MCF 10A (cell line): ENCODE results near the gene ACTN4. TPM values are rescaled to one million over a fixed set of nuclear protein-coding genes. Genes with fewer than 3 reads are reported as not detected.

Experiments
- BruUV-seq: library from RNA; stranded (reverse); fragments of 400-500 nt; replicated peaks from 2 replicates; lab custom pipeline; 2021; lab: Mats Ljungman, UMichigan
- CTCF ChIA-PET: fragments of 300-600 bp; sonication (Branson Sonifier 250); formaldehyde crosslinking; extraction: SDS; loops from one replicate; lab custom pipeline; 2021; ENCODE audit warnings: antibody characterized with exemption, inconsistent platforms; lab: Yijun Ruan, JAX
- POLR2A ChIA-PET: fragments of 300-600, 350-650 bp; sonication (Branson Sonifier 250); formaldehyde crosslinking; extraction: SDS; loops from one replicate; lab custom pipeline; 2020; ENCODE audit warnings: antibody characterized with exemption, inconsistent platforms; lab: Yijun Ruan, JAX
- DNase-seq: peaks from one replicate; pipeline ENCODE4 v3.0.0-alpha.2; 2018; ENCODE audit not compliant: unreplicated experiment
- H3K27ac Mint-ChIP-seq: one replicate; pipeline ENCODE4 v1.8.0; 2022; ENCODE audit warnings: mild to moderate bottlenecking, low read depth, mixed read lengths; ENCODE audit not compliant: unreplicated experiment
- H3K27me3 Mint-ChIP-seq: one replicate; pipeline ENCODE4 v1.8.0; 2022; ENCODE audit warnings: mixed read lengths; ENCODE audit not compliant: insufficient read depth, unreplicated experiment
- H3K36me3 Mint-ChIP-seq: one replicate; pipeline ENCODE4 v1.8.0; 2022; ENCODE audit warnings: mild to moderate bottlenecking, moderate library complexity, mixed read lengths; ENCODE audit not compliant: insufficient read depth, unreplicated experiment
- H3K4me1 Mint-ChIP-seq: one replicate; pipeline ENCODE4 v1.8.0; 2022; ENCODE audit warnings: mixed read lengths; ENCODE audit not compliant: insufficient read depth, unreplicated experiment
- H3K4me3 Mint-ChIP-seq: one replicate; pipeline ENCODE4 v1.8.0; 2022; ENCODE audit warnings: mild to moderate bottlenecking, moderate library complexity, mixed read lengths; ENCODE audit not compliant: unreplicated experiment
- H3K9me3 Mint-ChIP-seq: one replicate; pipeline ENCODE4 v1.8.0; 2022; ENCODE audit warnings: mixed read lengths; ENCODE audit not compliant: unreplicated experiment
- intact Hi-C: fragments of 100-400 bp; cut with micrococcal nuclease; formaldehyde crosslinking; loops from 2 replicates; pipeline ENCODE4 v1.14.1; 2022
- total RNA-seq: library from RNA; stranded (reverse); gene quantifications from 2 replicates; pipeline ENCODE4 v1.2.3, GENCODE V29; 2022
- TF ChIP-seq, protein P1 (sequence below): fragments of 200-600 bp; IDR thresholded peaks from one replicate; pipeline ENCODE4 v1.8.0; 2022; ENCODE audit warnings: antibody characterized with exemption, mild to moderate bottlenecking; ENCODE audit not compliant: unreplicated experiment

The ACTN4 gene
- total RNA-seq, 1 experiment from 2014 or later, result 300 TPM

DNA sequence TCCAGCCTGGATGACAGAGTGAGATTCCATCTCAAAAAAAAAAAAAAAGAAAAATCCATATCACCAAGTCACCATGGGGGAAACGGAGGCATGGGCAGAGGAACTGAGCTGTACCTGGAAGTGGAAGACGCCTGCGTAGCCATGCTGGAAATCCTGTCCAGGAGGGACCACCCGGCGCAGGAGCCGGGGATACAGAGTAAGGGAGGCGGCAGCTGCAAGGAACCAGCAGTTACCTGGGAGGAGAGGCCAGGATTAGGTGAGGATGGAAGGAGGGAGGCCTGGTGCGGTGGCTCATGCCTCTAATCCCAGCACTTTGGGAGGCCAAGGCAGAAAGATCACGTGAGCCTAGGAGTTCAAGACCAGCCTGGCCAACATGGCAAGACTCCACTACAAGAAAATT lies 94.8 kb downstream of the ACTN4 start:
- no TSS peak for BruUV-seq
- TF ChIP-seq, protein P1, sequence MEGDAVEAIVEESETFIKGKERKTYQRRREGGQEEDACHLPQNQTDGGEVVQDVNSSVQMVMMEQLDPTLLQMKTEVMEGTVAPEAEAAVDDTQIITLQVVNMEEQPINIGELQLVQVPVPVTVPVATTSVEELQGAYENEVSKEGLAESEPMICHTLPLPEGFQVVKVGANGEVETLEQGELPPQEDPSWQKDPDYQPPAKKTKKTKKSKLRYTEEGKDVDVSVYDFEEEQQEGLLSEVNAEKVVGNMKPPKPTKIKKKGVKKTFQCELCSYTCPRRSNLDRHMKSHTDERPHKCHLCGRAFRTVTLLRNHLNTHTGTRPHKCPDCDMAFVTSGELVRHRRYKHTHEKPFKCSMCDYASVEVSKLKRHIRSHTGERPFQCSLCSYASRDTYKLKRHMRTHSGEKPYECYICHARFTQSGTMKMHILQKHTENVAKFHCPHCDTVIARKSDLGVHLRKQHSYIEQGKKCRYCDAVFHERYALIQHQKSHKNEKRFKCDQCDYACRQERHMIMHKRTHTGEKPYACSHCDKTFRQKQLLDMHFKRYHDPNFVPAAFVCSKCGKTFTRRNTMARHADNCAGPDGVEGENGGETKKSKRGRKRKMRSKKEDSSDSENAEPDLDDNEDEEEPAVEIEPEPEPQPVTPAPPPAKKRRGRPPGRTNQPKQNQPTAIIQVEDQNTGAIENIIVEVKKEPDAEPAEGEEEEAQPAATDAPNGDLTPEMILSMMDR, result no peak
- no peaks in the 10 kb centered on the region for H3K27me3 Mint-ChIP-seq
- no peak overlapping the region for H3K4me3 Mint-ChIP-seq
- no peak for DNase-seq
- H3K27ac Mint-ChIP-seq, result no peak overlapping the region
- no peaks in the 10 kb centered on the region for H3K4me1 Mint-ChIP-seq
- ChIA-PET CTCF (no interaction called here), POLR2A (no interaction called here)
- no peaks in the 10 kb centered on the region for H3K9me3 Mint-ChIP-seq
- intact Hi-C loops, result no loop called here
- peaks cover 4% of the 10 kb centered on the region for H3K36me3 Mint-ChIP-seq

DNA sequence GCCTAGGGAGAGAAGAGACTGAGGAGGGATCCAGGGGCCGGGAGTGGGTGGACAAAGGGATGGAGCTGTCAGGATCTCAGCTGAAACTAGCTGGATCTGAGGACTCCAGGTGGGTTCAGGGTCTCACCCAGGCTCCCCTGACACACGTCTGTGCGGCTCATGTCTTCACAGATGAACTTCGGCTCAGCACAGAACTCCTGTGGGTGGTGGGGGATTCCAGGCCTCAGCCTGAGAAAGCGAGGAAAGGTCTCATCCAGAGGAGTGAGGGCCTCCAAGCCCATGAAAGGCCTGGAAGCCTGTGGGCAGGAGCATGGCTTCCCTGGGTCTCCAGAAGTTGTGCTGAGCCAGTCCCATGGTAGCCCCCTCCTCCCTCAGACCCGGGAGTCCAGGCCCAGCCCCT lies 95.5 kb downstream of the ACTN4 start:
- ChIA-PET POLR2A (no interaction called here), CTCF (no interaction called here)
- Mint-ChIP-seq H3K4me1 (no peaks in the 10 kb centered on the region), H3K4me3 (no peak overlapping the region), H3K27me3 (no peaks in the 10 kb centered on the region), H3K36me3 (peaks cover 4% of the 10 kb centered on the region), H3K27ac (no peak overlapping the region), H3K9me3 (no peaks in the 10 kb centered on the region)
- BruUV-seq, result no TSS peak
- intact Hi-C loops, result no loop called here
- TF ChIP-seq, protein P1, result no peak
- DNase-seq, result no peak

DNA sequence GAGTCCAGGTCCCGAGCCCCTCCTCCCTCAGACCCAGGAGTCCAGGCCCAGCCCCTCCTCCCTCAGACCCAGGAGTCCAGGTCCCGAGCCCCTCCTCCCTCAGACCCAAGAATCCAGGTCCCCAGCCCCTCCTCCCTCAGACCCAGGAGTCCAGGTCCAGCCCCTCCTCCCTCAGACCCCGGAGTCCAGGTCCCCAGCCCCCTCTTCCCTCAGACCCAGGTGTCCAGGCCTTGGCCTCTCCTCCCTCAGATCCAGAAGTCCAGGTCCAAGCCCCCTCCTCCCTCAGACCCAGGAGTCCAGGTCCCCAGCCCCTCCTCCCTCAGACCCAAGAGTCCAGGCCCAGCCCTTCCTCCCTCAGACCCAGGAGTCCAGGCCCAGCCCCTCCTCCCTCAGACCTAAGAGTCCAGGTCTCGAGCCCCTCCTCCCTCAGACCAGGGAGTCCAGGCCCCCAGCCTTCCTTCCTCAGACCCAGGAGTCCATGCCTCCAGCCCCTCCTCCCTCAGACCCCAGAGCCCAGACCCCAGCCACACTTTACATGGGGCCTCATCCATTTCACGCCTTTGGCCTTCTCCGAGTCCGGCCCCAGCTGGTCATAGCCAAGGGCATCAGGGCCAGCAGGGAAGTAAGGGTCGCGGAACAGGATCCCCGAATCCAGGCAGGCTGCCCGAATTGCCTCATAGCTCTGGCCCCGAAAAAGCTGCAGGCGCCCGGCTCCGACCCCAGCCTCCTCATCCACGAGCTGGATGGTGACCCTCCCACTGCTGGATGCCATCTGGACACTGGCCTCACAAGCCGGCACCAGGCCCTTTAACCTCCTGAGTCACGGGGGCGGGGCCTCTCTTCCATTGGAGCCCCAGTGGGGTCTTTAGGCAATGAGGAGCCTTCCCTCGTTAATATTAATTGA lies 96.2 kb downstream of the ACTN4 start:
- peaks cover 4% of the 10 kb centered on the region for H3K36me3 Mint-ChIP-seq
- H3K27me3 Mint-ChIP-seq, result no peaks in the 10 kb centered on the region
- intact Hi-C loops, result no loop called here
- no peak overlapping the region for H3K27ac Mint-ChIP-seq
- H3K9me3 Mint-ChIP-seq, result no peaks in the 10 kb centered on the region
- ChIA-PET CTCF (interaction anchor here (0.6 kb wide), 2 partner anchors 36 to 991 kb away, joined by 3 read pairs; no protein-coding TSS in a partner anchor), POLR2A (interaction anchor here (0.6 kb wide), 1 partner anchor 95 kb away, joined by 3 read pairs; no protein-coding TSS in a partner anchor)
- no peak for DNase-seq
- H3K4me1 Mint-ChIP-seq, result no peaks in the 10 kb centered on the region
- no peak overlapping the region for H3K4me3 Mint-ChIP-seq
- TF ChIP-seq, protein P1, result no peak
- BruUV-seq, result no TSS peak

DNA sequence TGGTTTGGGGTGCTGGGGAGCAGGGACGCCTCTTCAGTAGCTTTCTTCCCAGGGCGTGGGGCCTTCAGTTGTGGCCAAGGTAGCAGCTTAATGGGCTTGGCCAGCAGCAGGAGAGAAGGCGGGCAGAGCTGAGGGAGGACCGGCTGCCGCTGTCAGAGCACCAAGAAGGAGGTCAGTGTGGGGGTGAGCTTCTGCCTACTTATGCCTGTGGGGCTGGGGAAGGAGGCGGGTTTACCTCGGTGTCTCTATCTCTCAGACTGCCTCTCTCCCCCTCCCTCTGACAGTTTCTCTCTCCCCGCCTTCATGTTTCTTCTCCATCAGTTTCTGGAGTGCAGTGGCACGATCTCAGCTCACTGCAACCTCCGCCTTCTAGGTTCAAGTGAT lies 96.8 kb downstream of the ACTN4 start, which contains the start of gene CAPN12:
CAPN12 (minus strand) TSS at position 177 of the 384 bp plus-strand sequence. CDS start 309 bp downstream, outside the sequence.
- Mint-ChIP-seq H3K27me3 (no peaks in the 10 kb centered on the region), H3K27ac (no peak within 1 kb of the TSS), H3K4me1 (no peaks in the 10 kb centered on the region), H3K36me3 (peaks cover under 1% of the 10 kb centered on the region), H3K9me3 (no peaks in the 10 kb centered on the region), H3K4me3 (no peak within 1 kb of the TSS)
- no TSS peak for BruUV-seq
- intact Hi-C loops, result no loop called here
- POLR2A ChIA-PET, result interaction anchor here (0.6 kb wide), 1 partner anchor 95 kb away, joined by 3 read pairs; no protein-coding TSS in a partner anchor
- TF ChIP-seq, protein P1, result no peak
- CTCF ChIA-PET, result interaction anchor here (0.6 kb wide), 2 partner anchors 35 to 197 kb away, joined by 3 to 6 read pairs; no protein-coding TSS in a partner anchor
- no peak for DNase-seq
